Measurements from ENCODE around the gene PPFIA2.

DNA sequence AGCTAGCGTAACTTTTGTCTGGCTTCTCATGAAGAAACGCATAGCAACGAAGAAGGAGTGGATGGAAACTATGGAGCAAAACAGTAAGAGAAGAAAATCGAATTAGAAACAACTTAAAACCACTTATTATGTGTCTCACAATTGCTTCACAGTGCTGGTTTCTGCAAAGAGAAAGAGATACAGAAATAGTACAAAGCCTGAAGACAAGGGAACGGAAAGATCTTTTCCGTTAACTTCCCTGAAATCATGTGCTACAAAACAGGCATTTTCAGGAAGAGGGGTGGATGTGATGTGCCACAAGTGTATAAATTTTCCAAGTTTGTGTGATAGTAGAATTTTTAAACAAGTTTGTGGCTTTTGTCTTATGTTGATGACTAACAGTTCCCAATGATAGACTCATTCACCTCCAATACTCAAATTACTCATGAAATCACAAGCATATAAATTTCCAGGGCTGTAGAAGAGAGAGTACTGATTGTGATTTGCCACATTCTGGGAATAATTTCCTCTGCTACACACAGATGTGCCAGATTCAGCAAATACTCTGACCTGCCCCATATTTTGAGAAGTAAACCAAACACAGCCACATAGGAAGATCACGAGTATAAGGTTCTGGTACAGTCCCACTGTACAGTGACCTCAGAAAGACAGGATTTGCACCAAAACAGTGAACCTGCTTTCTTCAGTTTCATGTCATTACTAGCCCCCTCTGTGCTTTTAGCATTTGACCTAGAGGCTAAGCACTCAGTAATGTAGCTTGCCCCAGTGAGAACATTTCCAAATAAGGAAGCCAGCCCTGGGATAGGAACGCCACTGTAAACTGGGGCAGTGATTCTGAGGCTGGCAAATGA, 41.4 kb upstream of the PPFIA2 start:
- TF ChIP-seq, protein P1, sequence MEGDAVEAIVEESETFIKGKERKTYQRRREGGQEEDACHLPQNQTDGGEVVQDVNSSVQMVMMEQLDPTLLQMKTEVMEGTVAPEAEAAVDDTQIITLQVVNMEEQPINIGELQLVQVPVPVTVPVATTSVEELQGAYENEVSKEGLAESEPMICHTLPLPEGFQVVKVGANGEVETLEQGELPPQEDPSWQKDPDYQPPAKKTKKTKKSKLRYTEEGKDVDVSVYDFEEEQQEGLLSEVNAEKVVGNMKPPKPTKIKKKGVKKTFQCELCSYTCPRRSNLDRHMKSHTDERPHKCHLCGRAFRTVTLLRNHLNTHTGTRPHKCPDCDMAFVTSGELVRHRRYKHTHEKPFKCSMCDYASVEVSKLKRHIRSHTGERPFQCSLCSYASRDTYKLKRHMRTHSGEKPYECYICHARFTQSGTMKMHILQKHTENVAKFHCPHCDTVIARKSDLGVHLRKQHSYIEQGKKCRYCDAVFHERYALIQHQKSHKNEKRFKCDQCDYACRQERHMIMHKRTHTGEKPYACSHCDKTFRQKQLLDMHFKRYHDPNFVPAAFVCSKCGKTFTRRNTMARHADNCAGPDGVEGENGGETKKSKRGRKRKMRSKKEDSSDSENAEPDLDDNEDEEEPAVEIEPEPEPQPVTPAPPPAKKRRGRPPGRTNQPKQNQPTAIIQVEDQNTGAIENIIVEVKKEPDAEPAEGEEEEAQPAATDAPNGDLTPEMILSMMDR (optimal IDR thresholded peaks at IDR 0.05 in 1 of 3, IDR thresholded peaks at IDR 0.05 in 1 of 3, conservative IDR thresholded peaks at IDR 0.05 in 1 of 3; ENCODE audit: extremely low read depth in 1 of 3, insufficient read depth in 2 of 3, low read length in 3 of 3): no peak
- TF ChIP-seq EZH2 (IDR thresholded peaks at IDR 0.05; ENCODE audit: low read length): no peak
